Stimulated activated memory B cell treated with anti-CD40 and anti-IgM and Interleukin-4, amounts not matched to agents 10 μg/mL and 1 μg/mL and 100 μg/mL, for 72 hours (primary cell): ENCODE results near the gene SOST.

ENCODE experiments used
- ATAC-seq: fragments of 150-1000 bp; cut with Tn5 transposase; 2 replicates; pipeline ENCODE4 v1.10.0; 2021
- H3K27ac Mint-ChIP-seq: one replicate; pipeline ENCODE4 v1.8.0; 2022; ENCODE audit warnings: mild to moderate bottlenecking, mixed read lengths
- H3K27me3 Mint-ChIP-seq: one replicate; pipeline ENCODE4 v1.8.0; 2022; ENCODE audit warnings: mixed read lengths
- H3K36me3 Mint-ChIP-seq: one replicate; pipeline ENCODE4 v1.8.0; 2022; ENCODE audit warnings: mixed read lengths
- H3K4me1 Mint-ChIP-seq: one replicate; pipeline ENCODE4 v1.8.0; 2022; ENCODE audit warnings: mixed read lengths
- H3K4me3 Mint-ChIP-seq: one replicate; pipeline ENCODE4 v1.8.0; 2022; ENCODE audit warnings: mild to moderate bottlenecking, moderate library complexity, mixed read lengths
- H3K9me3 Mint-ChIP-seq: one replicate; pipeline ENCODE4 v1.8.0; 2022; ENCODE audit warnings: mixed read lengths

The SOST gene

DNA sequence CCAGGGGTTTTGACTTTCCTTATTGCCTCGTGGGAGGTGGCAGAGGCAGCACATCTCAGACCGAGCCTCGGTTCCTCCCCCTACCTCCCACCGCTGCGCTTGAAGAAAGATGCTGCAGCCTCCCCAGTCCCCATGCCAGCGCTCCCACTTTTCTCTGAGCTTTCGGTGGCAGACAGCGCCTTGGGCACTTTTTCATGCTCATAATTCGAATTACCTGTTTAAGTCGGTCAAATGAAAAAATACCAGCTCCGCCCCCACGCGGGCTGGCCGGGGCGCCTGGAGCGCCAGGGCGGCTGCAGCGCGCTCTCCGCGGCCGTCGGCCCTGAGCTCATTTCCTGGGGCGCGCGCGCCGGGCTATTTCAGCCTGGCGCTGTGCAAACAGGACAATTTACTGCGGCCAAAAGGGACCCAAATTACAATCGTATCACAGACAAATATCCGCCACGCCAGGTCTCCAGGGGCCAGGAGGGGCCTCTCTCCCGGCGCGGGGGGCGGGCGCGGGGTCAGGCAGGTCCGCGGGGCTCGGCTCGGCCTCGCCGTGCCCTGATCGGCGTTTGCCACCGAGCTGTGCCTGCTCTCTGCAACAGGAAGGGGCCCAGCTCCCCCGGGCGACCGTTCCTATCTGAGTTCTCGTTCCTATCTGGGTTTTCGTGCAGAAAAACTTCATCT is 45.0 kb downstream of the SOST start:
- ATAC-seq: peak; percentile 66
- H3K27me3 Mint-ChIP-seq: peaks cover 67% of the 10 kb centered on the region
- H3K27ac Mint-ChIP-seq: no peak overlapping the region
- no peaks in the 10 kb centered on the region for H3K36me3 Mint-ChIP-seq
- peaks cover 16% of the 10 kb centered on the region for H3K4me1 Mint-ChIP-seq
- H3K9me3 Mint-ChIP-seq: no peaks in the 10 kb centered on the region
- H3K4me3 Mint-ChIP-seq: peak overlapping the region; percentile 66

DNA sequence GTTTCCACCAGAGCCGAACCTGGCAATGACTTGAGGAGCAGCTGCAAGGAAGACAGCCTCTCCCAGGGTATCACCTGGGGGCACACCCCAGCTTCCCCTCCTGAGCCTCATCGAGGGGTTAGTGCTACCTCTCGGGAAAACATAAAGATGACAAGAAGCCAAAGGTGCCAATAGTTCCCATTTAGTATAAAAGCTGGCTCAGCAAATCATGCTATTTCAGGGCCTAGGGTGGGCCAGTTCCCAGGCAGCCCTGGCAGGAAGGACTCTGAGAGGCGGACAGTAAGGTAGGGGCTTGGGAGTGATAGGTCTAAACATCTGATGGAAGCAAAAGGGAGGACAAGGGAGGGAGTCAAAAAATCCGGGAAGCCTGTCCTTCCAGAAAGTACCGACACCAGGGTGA is 46.2 kb downstream of the SOST start:
- H3K27ac Mint-ChIP-seq: no peak overlapping the region
- H3K4me3 Mint-ChIP-seq: no peak overlapping the region
- H3K27me3 Mint-ChIP-seq: peaks cover 68% of the 10 kb centered on the region
- no peak for ATAC-seq
- H3K36me3 Mint-ChIP-seq: no peaks in the 10 kb centered on the region
- peaks cover 16% of the 10 kb centered on the region for H3K4me1 Mint-ChIP-seq
- H3K9me3 Mint-ChIP-seq: no peaks in the 10 kb centered on the region

- Mint-ChIP-seq H3K4me1 (peaks cover 16% of the 10 kb centered on the region), H3K4me3 (no peak overlapping the region), H3K36me3 (no peaks in the 10 kb centered on the region), H3K27ac (no peak overlapping the region), H3K27me3 (peaks cover 83% of the 10 kb centered on the region), H3K9me3 (no peaks in the 10 kb centered on the region)
- ATAC-seq: no peak
These were observed 48.5 kb downstream of the SOST start for GRCh38 chr17:43710101-43710500.

GRCh38 chr17:43709210-43709609 is 49.4 kb downstream of the SOST start:
- ATAC-seq: no peak
- Mint-ChIP-seq H3K9me3 (no peaks in the 10 kb centered on the region), H3K4me3 (no peak overlapping the region), H3K36me3 (no peaks in the 10 kb centered on the region), H3K27ac (no peak overlapping the region), H3K4me1 (peaks cover 12% of the 10 kb centered on the region), H3K27me3 (peaks cover 76% of the 10 kb centered on the region)

- ATAC-seq: no peak
- Mint-ChIP-seq H3K4me3 (no peak overlapping the region), H3K9me3 (peaks cover 2% of the 10 kb centered on the region), H3K27me3 (peaks cover 66% of the 10 kb centered on the region), H3K4me1 (no peaks in the 10 kb centered on the region), H3K27ac (no peak overlapping the region), H3K36me3 (no peaks in the 10 kb centered on the region)
These were observed 51.4 kb downstream of the SOST start for GRCh38 chr17:43707184-43707583.

DNA sequence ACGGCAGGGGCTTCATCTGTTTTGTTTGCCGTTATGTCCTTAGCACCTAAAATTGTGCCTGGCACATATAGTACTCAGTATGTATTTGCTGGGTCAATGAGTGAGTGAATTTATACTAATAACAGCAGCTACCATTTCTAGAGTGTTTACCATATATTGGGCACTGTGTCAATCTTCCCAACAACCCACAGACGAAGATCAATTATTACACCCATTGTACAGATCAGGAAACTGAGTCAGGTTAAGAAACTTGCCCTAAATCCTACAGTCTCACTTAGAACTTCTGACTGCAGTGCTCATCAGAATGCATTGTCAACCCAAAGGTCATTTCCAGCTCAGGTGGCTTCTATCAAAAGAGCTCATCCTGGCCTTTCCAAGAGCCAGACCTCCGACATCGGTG is 52.4 kb downstream of the SOST start:
- Mint-ChIP-seq H3K9me3 (peaks cover 2% of the 10 kb centered on the region), H3K36me3 (no peaks in the 10 kb centered on the region)

More for the DNA sequence above, 52.4 kb downstream of the SOST start:
- Mint-ChIP-seq H3K4me1 (peaks cover 3% of the 10 kb centered on the region), H3K4me3 (no peak overlapping the region), H3K27ac (no peak overlapping the region), H3K27me3 (peaks cover 58% of the 10 kb centered on the region)
- no peak for ATAC-seq
